GM18520 (cell line): ENCODE results near the gene LSMEM2.
A peak's percentile ranks its signal among the peaks of the same experiment; 100 is the strongest.
"Not testable (repeated sequence)": the region's sequence is repeated elsewhere in the genome, so short reads cannot be mapped to it uniquely, and the experiment has no call there.

ENCODE experiments used
- ATAC-seq: cut with Tn5 transposase; IDR thresholded peaks from one replicate; pipeline ENCODE4 v1.9.1; 2021; ENCODE audit not compliant: unreplicated experiment

Gene LSMEM2

GRCh38 chr3:50264383-50264963 is 14.4 kb upstream of the LSMEM2 start:
- ATAC-seq = no peak

DNA sequence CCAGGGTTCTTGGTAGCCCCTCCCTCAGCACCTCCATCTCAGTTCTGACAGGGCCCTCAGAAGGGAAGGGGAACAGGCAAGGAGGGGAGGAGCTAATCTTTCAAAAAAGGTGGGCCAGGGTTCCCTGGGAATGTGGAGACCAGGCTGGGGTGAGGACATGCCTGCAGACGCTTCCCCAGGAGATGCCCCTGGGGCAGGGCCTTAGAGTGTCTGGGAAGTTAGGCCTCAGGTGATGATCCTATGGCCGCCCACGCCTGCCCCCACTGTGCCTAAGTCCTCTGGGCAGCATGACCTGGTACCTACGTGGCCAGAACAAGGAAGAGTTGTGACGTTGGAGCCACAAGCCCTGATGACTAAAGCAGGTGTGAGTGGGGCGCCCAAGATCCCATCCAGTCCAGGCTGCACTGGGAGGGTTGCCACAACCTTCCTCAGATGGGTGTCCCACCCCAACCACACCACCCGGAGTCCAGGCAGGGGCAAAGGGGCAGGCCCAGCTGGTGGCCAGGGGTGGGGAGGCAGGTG is 13.9 kb upstream of the LSMEM2 start:
- no peak for ATAC-seq

GRCh38 chr3:50265571-50265970 is 13.3 kb upstream of the LSMEM2 start:
- ATAC-seq = no peak

- no peak for ATAC-seq
Observed at GRCh38 chr3:50266017-50266416, 12.9 kb upstream of the LSMEM2 start.

DNA sequence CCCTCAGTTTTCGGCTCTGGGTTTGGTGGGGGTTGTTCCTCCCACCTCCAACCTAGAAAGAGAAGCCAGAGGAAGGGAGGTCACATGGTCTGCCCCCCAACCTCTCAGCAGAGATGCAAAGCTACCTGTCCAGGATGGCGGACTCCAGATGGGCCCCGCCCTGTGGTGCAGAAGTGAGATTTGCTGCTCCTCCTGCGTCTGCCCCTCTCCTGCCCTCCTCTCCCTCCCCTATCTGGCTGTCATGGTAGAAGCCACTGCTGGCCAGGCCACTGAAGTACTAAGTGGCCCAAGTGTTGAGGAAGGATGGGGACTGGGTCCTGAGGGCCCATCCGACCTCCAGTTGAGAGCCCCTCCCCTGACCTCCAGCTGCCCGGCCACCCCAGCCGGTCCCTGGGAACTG is 12.1 kb upstream of the LSMEM2 start:
- no peak for ATAC-seq

DNA sequence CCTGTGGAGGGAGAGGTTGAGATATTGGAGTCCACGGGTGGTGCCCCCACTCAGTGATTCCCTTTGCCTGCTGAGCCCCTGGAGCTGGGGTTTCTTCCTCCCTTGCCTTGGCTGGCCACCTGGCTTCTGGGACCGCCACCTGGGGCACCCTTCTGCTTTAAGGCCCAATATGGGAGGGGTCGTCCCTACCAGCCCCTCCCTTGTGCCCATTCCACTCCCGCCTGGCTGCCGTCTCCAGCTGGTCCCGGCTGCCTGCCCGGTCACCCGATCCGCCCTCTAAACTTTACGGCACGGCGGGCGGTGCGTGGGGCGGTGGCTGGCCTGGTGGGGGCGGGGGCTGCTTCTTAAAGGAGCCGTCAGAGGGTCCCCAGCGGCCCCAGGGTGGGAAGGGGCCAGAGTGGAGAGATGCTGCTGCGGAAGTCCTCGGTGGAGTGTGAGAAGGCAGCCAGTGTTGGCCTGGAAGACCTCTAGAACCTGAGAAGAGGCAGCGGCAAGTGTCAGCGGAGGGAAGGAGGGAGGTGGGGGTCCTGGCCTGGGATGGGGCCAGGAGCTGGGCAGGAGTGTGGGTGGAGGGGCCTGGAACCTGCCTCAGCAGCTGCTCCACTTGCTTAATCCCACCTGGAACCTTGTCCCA is 11.5 kb upstream of the LSMEM2 start:
- ATAC-seq = no peak

DNA sequence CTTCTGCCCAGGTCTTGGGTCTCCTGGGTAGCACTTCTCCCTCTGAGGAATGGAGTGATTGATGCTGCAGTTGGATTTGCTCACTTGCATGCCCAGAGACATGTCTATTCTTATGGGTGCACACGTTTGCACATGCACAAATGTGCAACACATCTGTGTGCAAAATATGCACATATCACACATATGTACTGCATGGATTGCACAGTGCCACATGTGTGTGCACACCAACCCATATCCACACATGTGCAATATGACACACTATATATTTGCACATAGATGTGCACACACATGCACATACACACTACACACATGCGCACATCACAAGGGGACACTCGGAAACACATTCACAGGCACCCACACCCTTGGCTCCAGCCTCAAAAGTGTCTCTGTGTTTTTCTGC is 10.6 kb upstream of the LSMEM2 start:
- no peak for ATAC-seq

DNA sequence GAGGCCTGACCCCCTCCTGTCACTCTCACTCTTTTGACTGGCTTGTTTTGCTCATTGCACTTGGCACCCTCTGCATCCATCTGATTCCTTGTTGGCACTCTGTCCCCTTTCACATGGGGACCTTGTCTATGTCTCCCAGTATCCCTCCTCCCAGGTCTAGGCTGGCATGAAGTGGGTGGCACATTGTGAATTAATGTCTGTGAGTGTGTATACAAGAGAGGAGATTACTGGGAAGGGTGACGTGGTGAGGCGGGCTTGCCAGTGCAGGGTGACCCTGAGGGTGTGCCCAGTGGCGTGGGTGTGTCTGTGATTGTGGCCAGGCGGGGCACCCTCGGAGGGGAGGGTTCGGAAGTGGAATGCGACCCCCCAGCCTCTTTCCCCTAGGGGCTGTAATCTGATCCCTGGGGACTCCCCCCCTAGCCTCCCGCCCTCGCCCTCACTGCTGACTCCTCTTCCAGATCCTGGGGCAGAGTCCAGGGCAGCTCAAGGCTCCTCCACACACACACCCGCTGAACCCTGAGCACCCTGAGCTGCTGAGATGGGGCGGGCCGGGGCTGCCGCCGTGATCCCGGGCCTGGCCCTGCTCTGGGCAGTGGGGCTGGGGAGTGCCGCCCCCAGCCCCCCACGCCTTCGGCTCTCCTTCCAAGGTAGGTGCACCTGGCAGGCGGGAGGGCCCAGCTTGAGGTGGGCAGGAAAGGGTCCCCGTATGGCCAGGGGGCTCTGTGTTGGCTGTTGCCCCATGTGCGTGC is 10.0 kb upstream of the LSMEM2 start, which contains the start of gene SEMA3B:
SEMA3B (plus strand) TSS at position 445 of the 749 bp plus-strand sequence; CDS start at position 539, 94 bp downstream.
- ATAC-seq = no peak

GRCh38 chr3:50269460-50269859 is 9.4 kb upstream of the LSMEM2 start:
- ATAC-seq = no peak

GRCh38 chr3:50269977-50270413 is 8.9 kb upstream of the LSMEM2 start:
- ATAC-seq = no peak

DNA sequence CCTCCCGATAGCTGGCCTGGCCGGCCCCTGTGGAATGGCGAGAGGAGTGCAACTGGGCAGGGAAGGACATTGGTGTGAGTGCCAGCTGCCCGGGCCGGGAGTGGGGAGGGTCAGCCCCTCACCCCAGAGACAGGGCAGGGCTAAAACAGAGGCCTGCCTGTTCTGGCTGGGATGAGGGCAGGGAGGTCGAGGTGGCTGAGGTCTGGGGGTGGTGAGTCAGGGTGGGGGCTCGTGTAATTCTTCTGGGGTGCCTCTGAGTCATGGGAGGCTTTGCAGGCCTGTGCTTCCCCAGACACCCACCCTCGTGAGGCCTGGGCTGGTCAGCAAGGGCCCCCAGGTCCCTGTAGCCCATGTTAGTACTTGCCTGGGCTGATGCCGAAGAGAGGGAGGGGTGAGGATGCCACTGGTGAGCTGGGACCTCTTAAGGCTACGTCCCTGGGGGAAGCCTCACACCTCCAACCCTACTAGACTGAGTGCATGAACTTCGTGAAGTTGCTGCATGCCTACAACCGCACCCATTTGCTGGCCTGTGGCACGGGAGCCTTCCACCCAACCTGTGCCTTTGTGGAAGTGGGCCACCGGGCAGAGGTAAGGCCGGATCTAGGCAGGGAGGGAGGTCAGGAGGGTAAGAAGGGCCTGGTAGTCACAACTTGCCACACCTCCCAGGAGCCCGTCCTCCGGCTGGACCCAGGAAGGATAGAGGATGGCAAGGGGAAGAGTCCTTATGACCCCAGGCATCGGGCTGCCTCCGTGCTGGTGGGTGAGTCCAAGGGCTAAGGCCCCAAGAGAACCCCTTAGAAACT is 8.3 kb upstream of the LSMEM2 start:
- ATAC-seq = no peak

GRCh38 chr3:50271314-50271936 is 7.5 kb upstream of the LSMEM2 start:
- ATAC-seq = no peak

- ATAC-seq = not testable (repeated sequence)
Observed at GRCh38 chr3:50272538-50272910, 6.4 kb upstream of the LSMEM2 start.

GRCh38 chr3:50272911-50273688 is 5.8 kb upstream of the LSMEM2 start:
- peak; percentile 69 for ATAC-seq

GRCh38 chr3:50273689-50274065 is 5.2 kb upstream of the LSMEM2 start:
- ATAC-seq = no peak

DNA sequence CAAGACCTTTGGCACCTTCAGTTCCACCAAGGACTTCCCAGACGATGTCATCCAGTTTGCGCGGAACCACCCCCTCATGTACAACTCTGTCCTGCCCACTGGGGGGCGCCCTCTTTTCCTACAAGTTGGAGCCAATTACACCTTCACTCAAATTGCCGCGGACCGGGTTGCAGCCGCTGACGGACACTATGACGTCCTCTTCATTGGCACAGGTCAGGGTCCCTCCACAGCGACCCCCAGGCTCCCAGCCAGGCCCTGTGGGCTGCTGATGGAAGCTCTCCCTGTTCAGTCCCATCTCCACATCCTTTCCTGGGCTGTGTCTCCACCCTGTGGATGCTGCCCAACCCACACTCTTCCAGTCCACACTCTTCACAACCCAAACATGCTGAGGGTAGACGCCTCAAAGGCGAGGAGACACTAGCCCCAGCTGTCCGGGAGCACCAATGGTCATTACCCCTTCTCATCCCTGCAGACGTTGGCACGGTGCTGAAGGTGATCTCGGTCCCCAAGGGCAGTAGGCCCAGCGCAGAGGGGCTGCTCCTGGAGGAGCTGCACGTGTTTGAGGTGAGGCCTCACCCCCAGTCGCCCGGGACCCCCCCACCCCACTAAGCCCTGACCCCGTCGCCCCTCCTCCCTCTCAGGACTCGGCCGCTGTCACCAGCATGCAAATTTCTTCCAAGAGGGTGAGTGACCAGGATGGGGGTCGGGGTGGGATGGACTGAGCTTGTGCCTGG is 4.3 kb upstream of the LSMEM2 start:
- ATAC-seq = no peak

- no peak for ATAC-seq
Observed at GRCh38 chr3:50275141-50275995, 3.5 kb upstream of the LSMEM2 start.

GRCh38 chr3:50275996-50276761 is 2.7 kb upstream of the LSMEM2 start:
- ATAC-seq = no peak
